ENCODE results near the gene PLEK. TPM values are rescaled to one million over a fixed set of nuclear protein-coding genes. Genes with fewer than 3 reads are reported as not detected.

Gene PLEK
- total RNA-seq, 6 experiments from 2014 or later = not detected

- DNase-seq = no peak
- H3K27ac Mint-ChIP-seq = peak overlapping the region; percentile 90
- H3K27me3 Mint-ChIP-seq (ENCODE audit: insufficient read depth) = no peaks in the 10 kb centered on the region
- H3K4me1 Mint-ChIP-seq (ENCODE audit: low read depth) = peaks cover 33% of the 10 kb centered on the region
- peak overlapping the region; percentile 96 for H3K4me3 Mint-ChIP-seq
- no peaks in the 10 kb centered on the region for H3K9me3 Mint-ChIP-seq
- peaks cover 20% of the 10 kb centered on the region for H3K36me3 Mint-ChIP-seq (ENCODE audit: low read depth)
- no peak for TF ChIP-seq CTCF (IDR thresholded peaks at IDR 0.05)
Observed at GRCh38 chr2:68320118-68320641, 44.9 kb upstream of the PLEK start.

- Mint-ChIP-seq H3K36me3 (ENCODE audit: low read depth) (no peaks in the 10 kb centered on the region), H3K9me3 (no peaks in the 10 kb centered on the region), H3K27me3 (ENCODE audit: insufficient read depth) (no peaks in the 10 kb centered on the region), H3K4me1 (ENCODE audit: low read depth) (peaks cover 5% of the 10 kb centered on the region), H3K27ac (no peak overlapping the region), H3K4me3 (no peak overlapping the region)
- no peak for DNase-seq
- TF ChIP-seq CTCF (IDR thresholded peaks at IDR 0.05) = no peak
Observed at GRCh38 chr2:68325056-68325455, 40.0 kb upstream of the PLEK start.

- peaks cover 1% of the 10 kb centered on the region; the same call in 1 of the 2 replicates for H3K36me3 Mint-ChIP-seq (ENCODE audit: low read depth)
Observed at GRCh38 chr2:68328901-68329300, 36.2 kb upstream of the PLEK start.

GRCh38 chr2:68330691-68331090, 34.4 kb upstream of the PLEK start:
- H3K27me3 Mint-ChIP-seq (ENCODE audit: insufficient read depth) = no peaks in the 10 kb centered on the region; the same call in 1 of the 2 replicates
- no peak for TF ChIP-seq CTCF (IDR thresholded peaks at IDR 0.05)
- peaks cover 11% of the 10 kb centered on the region for H3K4me1 Mint-ChIP-seq (ENCODE audit: low read depth)
- H3K4me3 Mint-ChIP-seq = no peak overlapping the region
- H3K36me3 Mint-ChIP-seq (ENCODE audit: low read depth) = peaks cover 4% of the 10 kb centered on the region
- H3K27ac Mint-ChIP-seq = no peak overlapping the region
- no peak for DNase-seq
- peaks cover 12% of the 10 kb centered on the region for H3K9me3 Mint-ChIP-seq

More at GRCh38 chr2:68328901-68329300, 36.2 kb upstream of the PLEK start:
- Mint-ChIP-seq H3K9me3 (peaks cover under 1% of the 10 kb centered on the region), H3K27ac (no peak overlapping the region), H3K27me3 (ENCODE audit: insufficient read depth) (no peaks in the 10 kb centered on the region; the same call in 1 of the 2 replicates), H3K4me3 (no peak overlapping the region), H3K4me1 (ENCODE audit: low read depth) (peaks cover 10% of the 10 kb centered on the region)
- TF ChIP-seq CTCF (IDR thresholded peaks at IDR 0.05) = no peak
- no peak for DNase-seq

- TF ChIP-seq CTCF (IDR thresholded peaks at IDR 0.05) = no peak
- Mint-ChIP-seq H3K27me3 (ENCODE audit: insufficient read depth) (no peaks in the 10 kb centered on the region; the same call in 1 of the 2 replicates), H3K9me3 (peaks cover 22% of the 10 kb centered on the region), H3K27ac (no peak overlapping the region), H3K36me3 (ENCODE audit: low read depth) (peaks cover 14% of the 10 kb centered on the region), H3K4me3 (no peak overlapping the region), H3K4me1 (ENCODE audit: low read depth) (peaks cover 33% of the 10 kb centered on the region)
- DNase-seq = no peak
Observed at GRCh38 chr2:68333009-68333408, 32.1 kb upstream of the PLEK start.
